ENCODE data around the gene SMAD3. TPM values are rescaled to one million over a fixed set of nuclear protein-coding genes. Genes with fewer than 3 reads are reported as not detected.

Gene SMAD3
- total RNA-seq, 3 donors from 2014 or later, result 38.5 to 76.3 (median 44.9) TPM

GRCh38 chr15:67158367-67158766 is 93.0 kb downstream of the SMAD3 start:
- DNase-seq (no peak), ATAC-seq (no peak)
- Histone ChIP-seq H3K9me3 (no peaks in the 10 kb centered on the region), H3K4me1 (ENCODE audit: low read depth) (peaks cover 8% of the 10 kb centered on the region), H3K36me3 (ENCODE audit: low read depth) (no peaks in the 10 kb centered on the region), H3K4me3 (no peak overlapping the region)
- intact Hi-C loops (cut with DNase I, micrococcal nuclease), result no loop called here
- TF ChIP-seq CTCF (IDR thresholded peaks at IDR 0.05), result no peak

DNA sequence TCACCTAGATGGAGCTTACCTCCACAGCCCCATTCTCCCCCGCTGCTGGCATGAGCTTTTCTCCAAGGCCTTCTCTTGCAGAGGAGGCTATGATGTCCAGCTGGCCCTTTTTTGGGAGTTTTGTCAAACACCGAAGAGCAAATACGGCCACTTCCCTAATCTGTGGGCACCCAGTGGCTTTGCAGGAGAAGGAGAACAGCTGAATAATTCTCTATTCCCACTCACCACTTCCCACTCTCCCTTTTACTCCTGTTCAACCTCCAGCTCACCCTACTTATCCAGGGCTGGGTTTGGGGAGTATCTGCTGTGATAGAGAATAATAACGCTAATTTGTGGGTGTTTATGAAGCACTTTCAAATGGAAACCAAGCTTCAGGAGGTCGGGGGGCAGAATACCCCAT is 96.0 kb downstream of the SMAD3 start:
- ATAC-seq, result no peak
- H3K9me3 ChIP-seq, result no peaks in the 10 kb centered on the region
- intact Hi-C loops (cut with DNase I, micrococcal nuclease), result no loop called here
- DNase-seq, result no peak
- H3K36me3 ChIP-seq (ENCODE audit: low read depth), result no peaks in the 10 kb centered on the region
- peaks cover 10% of the 10 kb centered on the region for H3K4me1 ChIP-seq (ENCODE audit: low read depth)
- TF ChIP-seq CTCF (IDR thresholded peaks at IDR 0.05), result no peak
- no peak overlapping the region for H3K4me3 ChIP-seq

GRCh38 chr15:67161881-67162280 is 96.5 kb downstream of the SMAD3 start:
- Histone ChIP-seq H3K4me3 (no peak overlapping the region), H3K4me1 (ENCODE audit: low read depth) (peaks cover 10% of the 10 kb centered on the region), H3K36me3 (ENCODE audit: low read depth) (no peaks in the 10 kb centered on the region), H3K9me3 (no peaks in the 10 kb centered on the region)
- ATAC-seq, result peak; percentile 86
- peak in 1 of 3 donors; percentile 19 for DNase-seq
- intact Hi-C loops (cut with DNase I, micrococcal nuclease), result no loop called here
- no peak for TF ChIP-seq CTCF (IDR thresholded peaks at IDR 0.05)

- Histone ChIP-seq H3K36me3 (ENCODE audit: low read depth) (no peaks in the 10 kb centered on the region), H3K4me3 (no peak overlapping the region), H3K9me3 (no peaks in the 10 kb centered on the region), H3K4me1 (ENCODE audit: low read depth) (peaks cover 10% of the 10 kb centered on the region)
- DNase-seq (no peak), ATAC-seq (no peak)
- no peak for TF ChIP-seq CTCF (IDR thresholded peaks at IDR 0.05)
- intact Hi-C loops (cut with DNase I, micrococcal nuclease), result no loop called here
Observed at GRCh38 chr15:67163180-67163579, 97.8 kb downstream of the SMAD3 start.

- peak in 1 of 3 donors; percentile 38 for DNase-seq
- intact Hi-C loops (cut with DNase I, micrococcal nuclease), result no loop called here
- Histone ChIP-seq H3K9me3 (no peaks in the 10 kb centered on the region), H3K4me1 (ENCODE audit: low read depth) (peaks cover 7% of the 10 kb centered on the region), H3K4me3 (no peak overlapping the region), H3K36me3 (ENCODE audit: low read depth) (no peaks in the 10 kb centered on the region)
- no peak for TF ChIP-seq CTCF (IDR thresholded peaks at IDR 0.05)
- ATAC-seq, result peak; percentile 42
Observed at GRCh38 chr15:67164401-67164791, 99.0 kb downstream of the SMAD3 start.

GRCh38 chr15:67164811-67165253 is 99.4 kb downstream of the SMAD3 start:
- Histone ChIP-seq H3K9me3 (no peaks in the 10 kb centered on the region), H3K4me1 (ENCODE audit: low read depth) (peaks cover 7% of the 10 kb centered on the region), H3K36me3 (ENCODE audit: low read depth) (no peaks in the 10 kb centered on the region), H3K4me3 (no peak overlapping the region)
- intact Hi-C loops (cut with DNase I, micrococcal nuclease), result no loop called here
- ATAC-seq (no peak), DNase-seq (no peak)
- TF ChIP-seq CTCF (IDR thresholded peaks at IDR 0.05), result no peak

Data from mucosa of descending colon (tissue), 3 donors.